ENCODE measurements around the gene DMBX1. TPM values are rescaled to one million over a fixed set of nuclear protein-coding genes. Genes with fewer than 3 reads are reported as not detected.

The DMBX1 gene
- total RNA-seq, 1 experiment from 2014 or later = 2.3 TPM

DNA sequence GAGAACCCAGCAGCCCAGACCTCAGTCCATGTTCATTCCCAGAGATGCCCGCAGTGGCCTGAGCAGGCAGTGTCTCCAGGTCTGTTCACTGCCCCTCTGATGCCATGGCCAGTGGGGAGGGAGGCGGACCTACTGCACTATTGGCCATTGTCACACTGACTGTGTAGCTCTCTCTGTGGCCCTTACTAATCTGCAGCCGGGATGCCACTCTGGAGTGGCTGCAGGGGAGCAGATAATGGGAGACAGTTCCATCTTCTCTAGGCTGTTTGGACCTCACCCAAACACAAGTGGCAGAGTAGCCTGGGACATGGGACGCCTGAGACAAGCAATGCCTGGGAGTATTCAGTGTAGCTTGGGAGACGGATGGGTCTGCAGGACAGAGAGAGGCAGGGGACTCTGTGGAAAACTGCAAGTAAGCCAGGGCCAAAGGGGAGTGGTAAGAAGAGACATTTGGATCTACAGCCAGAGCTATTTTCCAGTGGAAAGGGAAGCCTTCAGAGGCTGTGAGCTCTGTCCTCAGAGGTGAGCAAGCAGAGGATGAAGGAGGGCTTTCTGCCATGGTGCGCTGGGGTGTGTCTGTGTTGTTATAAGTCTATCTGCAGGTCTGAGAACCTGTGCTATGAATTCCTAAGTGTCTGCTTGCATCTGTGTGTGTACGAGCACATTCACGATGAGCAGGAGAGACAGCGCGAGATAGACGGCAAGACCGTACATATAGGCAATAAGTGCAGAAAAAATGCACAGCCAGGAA, 26.7 kb downstream of the DMBX1 start:
- Histone ChIP-seq H4K20me1 (ENCODE audit: control insufficient read depth, insufficient read depth, insufficient read length) (no peaks in the 10 kb centered on the region), H2BK15ac (ENCODE audit: low read depth, low read length) (no peak overlapping the region), H2AFZ (ENCODE audit: low read length) (no peak overlapping the region), H3K4me2 (ENCODE audit: insufficient read depth, insufficient read length, low read length) (peak overlapping the region; percentile 23), H3K4me1 (ENCODE audit: insufficient read depth, low read length) (peaks cover 13% of the 10 kb centered on the region; the same call in 1 of the 2 replicates), H3K27ac (ENCODE audit: insufficient read length, low read depth, low read length) (no peak overlapping the region), H3K9ac (ENCODE audit: extremely low read depth, insufficient read length, low read length) (no peak overlapping the region), H3K14ac (ENCODE audit: insufficient read depth, low read length) (no peak overlapping the region), H3K4ac (ENCODE audit: low read depth, low read length) (no peak overlapping the region), H2BK5ac (ENCODE audit: insufficient read length, low read length) (no peak overlapping the region), H3K56ac (ENCODE audit: insufficient read length, low read depth, low read length) (no peak overlapping the region), H2BK120ac (ENCODE audit: low read depth, low read length, poor library complexity, severe bottlenecking) (no peak overlapping the region), H3K79me2 (ENCODE audit: insufficient read depth, low read length) (no peaks in the 10 kb centered on the region), H3T11ph (ENCODE audit: low read length) (no peak overlapping the region), H3K23ac (ENCODE audit: insufficient read length, low read depth, low read length) (no peak overlapping the region), H4K91ac (ENCODE audit: insufficient read length, low read depth, low read length) (no peak overlapping the region), H3K27me3 (ENCODE audit: insufficient read depth, low read length) (no peaks in the 10 kb centered on the region), H2BK20ac (ENCODE audit: low read depth, low read length, poor library complexity, severe bottlenecking) (no peak overlapping the region), H3K9me3 (ENCODE audit: control insufficient read depth, low read depth, low read length) (no peaks in the 10 kb centered on the region), H3K18ac (ENCODE audit: insufficient read length, low read depth, low read length) (no peak overlapping the region), H3K79me1 (ENCODE audit: insufficient read depth, low read depth, low read length, poor library complexity, severe bottlenecking) (no peaks in the 10 kb centered on the region), H2BK12ac (ENCODE audit: insufficient read length, low read depth, low read length) (no peak overlapping the region), H4K5ac (ENCODE audit: insufficient read length, low read depth, low read length) (no peak overlapping the region), H2AK5ac (ENCODE audit: insufficient read length, low read length) (no peak overlapping the region), H4K8ac (replicated peaks; ENCODE audit: insufficient read length, low read depth, low read length) (no peak overlapping the region), H3K23me2 (ENCODE audit: insufficient read length, low read depth, low read length, poor library complexity, severe bottlenecking) (no peaks in the 10 kb centered on the region)
- Mint-ChIP-seq H3K9me3 (no peaks in the 10 kb centered on the region; a peak in 1 of 5 replicates), H3K27ac (peak overlapping the region in 2 of 3 experiments; percentile 21 to 29; a peak in 1 of 7 replicates), H3K36me3 (ENCODE audit: insufficient read depth in 1 of 3, low read depth in 3 of 3) (no peaks in the 10 kb centered on the region), H3K4me1 (peaks cover 66 to 81% of the 10 kb centered on the region in 2 experiments), H3K4me3 (peak overlapping the region; percentile 27 to 56; a peak in 4 of 5 replicates), H3K27me3 (ENCODE audit: low read depth) (peaks cover 56% of the 10 kb centered on the region)
- DNase-seq = no peak
- WGBS (ENCODE audit: extremely low coverage, insufficient read length, low lambda C conversion rate) = no CpG with 5 or more reads among the region's 12 CpGs
- TF ChIP-seq, protein P1, sequence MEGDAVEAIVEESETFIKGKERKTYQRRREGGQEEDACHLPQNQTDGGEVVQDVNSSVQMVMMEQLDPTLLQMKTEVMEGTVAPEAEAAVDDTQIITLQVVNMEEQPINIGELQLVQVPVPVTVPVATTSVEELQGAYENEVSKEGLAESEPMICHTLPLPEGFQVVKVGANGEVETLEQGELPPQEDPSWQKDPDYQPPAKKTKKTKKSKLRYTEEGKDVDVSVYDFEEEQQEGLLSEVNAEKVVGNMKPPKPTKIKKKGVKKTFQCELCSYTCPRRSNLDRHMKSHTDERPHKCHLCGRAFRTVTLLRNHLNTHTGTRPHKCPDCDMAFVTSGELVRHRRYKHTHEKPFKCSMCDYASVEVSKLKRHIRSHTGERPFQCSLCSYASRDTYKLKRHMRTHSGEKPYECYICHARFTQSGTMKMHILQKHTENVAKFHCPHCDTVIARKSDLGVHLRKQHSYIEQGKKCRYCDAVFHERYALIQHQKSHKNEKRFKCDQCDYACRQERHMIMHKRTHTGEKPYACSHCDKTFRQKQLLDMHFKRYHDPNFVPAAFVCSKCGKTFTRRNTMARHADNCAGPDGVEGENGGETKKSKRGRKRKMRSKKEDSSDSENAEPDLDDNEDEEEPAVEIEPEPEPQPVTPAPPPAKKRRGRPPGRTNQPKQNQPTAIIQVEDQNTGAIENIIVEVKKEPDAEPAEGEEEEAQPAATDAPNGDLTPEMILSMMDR (conservative IDR thresholded peaks at IDR 0.05) = no peak
